ENCODE measurements around the gene HAUS8.

DNA sequence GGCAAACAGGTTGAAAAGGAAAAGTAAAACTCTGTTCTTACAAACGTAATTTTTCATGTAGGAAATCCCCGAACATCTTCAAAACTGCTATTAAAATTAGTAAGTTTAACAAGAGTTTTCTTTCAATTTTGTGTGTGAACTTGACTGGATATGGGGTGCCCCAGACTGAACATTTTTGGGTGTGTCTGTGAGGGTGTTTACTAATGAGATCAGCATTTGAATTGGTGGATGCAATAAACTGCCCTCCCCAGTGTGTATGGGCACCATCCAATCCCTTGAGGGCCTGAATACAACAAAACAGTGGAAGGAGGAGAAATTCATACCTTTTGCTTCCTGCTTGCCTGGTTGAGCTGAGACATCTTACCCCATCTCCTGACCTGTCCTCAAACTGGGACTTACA lies 11.8 kb downstream of the HAUS8 start:
- TF ChIP-seq CTCF (IDR thresholded peaks at IDR 0.05; ENCODE audit: low read depth, low read length, poor library complexity, severe bottlenecking) (no peak), EZH2phosphoT487 (IDR thresholded peaks at IDR 0.05; ENCODE audit: borderline replicate concordance, low read length) (no peak)
